ENCODE data around the gene FARS2.
A peak's percentile ranks its signal among the peaks of the same experiment; 100 is the strongest.

FARS2 gene

GRCh38 chr6:5498579-5498899 is 237.2 kb downstream of the FARS2 start:
- TF ChIP-seq MAX (IDR thresholded peaks at IDR 0.05; ENCODE audit: low read depth, low read length) (no peak), MYC (IDR thresholded peaks at IDR 0.05; ENCODE audit: low read depth, low read length) (no peak), CTCF (IDR thresholded peaks at IDR 0.05; ENCODE audit: low read depth, low read length) (no peak), POLR2A (IDR thresholded peaks at IDR 0.05; ENCODE audit: extremely low read depth, insufficient read length) (no peak)
- no peak for DNase-seq (ENCODE audit: low read depth)
- H3K4me3 ChIP-seq (ENCODE audit: low read depth, low read length): no peak overlapping the region

GRCh38 chr6:5499644-5500306 is 238.5 kb downstream of the FARS2 start:
- TF ChIP-seq POLR2A (IDR thresholded peaks at IDR 0.05; ENCODE audit: extremely low read depth, insufficient read length) (no peak), CTCF (IDR thresholded peaks at IDR 0.05; ENCODE audit: low read depth, low read length) (no peak), MYC (IDR thresholded peaks at IDR 0.05; ENCODE audit: low read depth, low read length) (no peak)
- no peak overlapping the region for H3K4me3 ChIP-seq (ENCODE audit: low read depth, low read length)
- DNase-seq (ENCODE audit: low read depth): no peak

GRCh38 chr6:5501837-5502236 is 240.5 kb downstream of the FARS2 start:
- H3K4me3 ChIP-seq (ENCODE audit: low read depth, low read length): no peak overlapping the region
- no peak for TF ChIP-seq CTCF (IDR thresholded peaks at IDR 0.05; ENCODE audit: low read depth, low read length)
- no peak for TF ChIP-seq MAX (IDR thresholded peaks at IDR 0.05; ENCODE audit: low read depth, low read length)
- TF ChIP-seq MYC (IDR thresholded peaks at IDR 0.05; ENCODE audit: low read depth, low read length): no peak
- TF ChIP-seq POLR2A (IDR thresholded peaks at IDR 0.05; ENCODE audit: extremely low read depth, insufficient read length): no peak
- DNase-seq (ENCODE audit: low read depth): peak; percentile 24

GRCh38 chr6:5504078-5504477 is 242.8 kb downstream of the FARS2 start:
- no peak overlapping the region for H3K4me3 ChIP-seq (ENCODE audit: low read depth, low read length)
- TF ChIP-seq MAX (IDR thresholded peaks at IDR 0.05; ENCODE audit: low read depth, low read length) (no peak), MYC (IDR thresholded peaks at IDR 0.05; ENCODE audit: low read depth, low read length) (no peak), POLR2A (IDR thresholded peaks at IDR 0.05; ENCODE audit: extremely low read depth, insufficient read length) (no peak), CTCF (IDR thresholded peaks at IDR 0.05; ENCODE audit: low read depth, low read length) (no peak)
- no peak for DNase-seq (ENCODE audit: low read depth)

GRCh38 chr6:5506149-5506548 is 244.8 kb downstream of the FARS2 start:
- H3K4me3 ChIP-seq (ENCODE audit: low read depth, low read length): no peak overlapping the region
- no peak for DNase-seq (ENCODE audit: low read depth)
- no peak for TF ChIP-seq MYC (IDR thresholded peaks at IDR 0.05; ENCODE audit: low read depth, low read length)
- TF ChIP-seq POLR2A (IDR thresholded peaks at IDR 0.05; ENCODE audit: extremely low read depth, insufficient read length): no peak
- no peak for TF ChIP-seq CTCF (IDR thresholded peaks at IDR 0.05; ENCODE audit: low read depth, low read length)
- TF ChIP-seq MAX (IDR thresholded peaks at IDR 0.05; ENCODE audit: low read depth, low read length): no peak

- no peak for DNase-seq (ENCODE audit: low read depth)
- TF ChIP-seq MAX (IDR thresholded peaks at IDR 0.05; ENCODE audit: low read depth, low read length) (no peak), POLR2A (IDR thresholded peaks at IDR 0.05; ENCODE audit: extremely low read depth, insufficient read length) (no peak), CTCF (IDR thresholded peaks at IDR 0.05; ENCODE audit: low read depth, low read length) (no peak), MYC (IDR thresholded peaks at IDR 0.05; ENCODE audit: low read depth, low read length) (no peak)
- H3K4me3 ChIP-seq (ENCODE audit: low read depth, low read length): no peak overlapping the region
Observed at GRCh38 chr6:5506597-5506996, 245.3 kb downstream of the FARS2 start.

Data from NB4 (cell line).